ENCODE data around the gene SCNN1G.

The SCNN1G gene

GRCh38 chr16:23256440-23256839 is 73.9 kb downstream of the SCNN1G start:
- no peak for DNase-seq

DNA sequence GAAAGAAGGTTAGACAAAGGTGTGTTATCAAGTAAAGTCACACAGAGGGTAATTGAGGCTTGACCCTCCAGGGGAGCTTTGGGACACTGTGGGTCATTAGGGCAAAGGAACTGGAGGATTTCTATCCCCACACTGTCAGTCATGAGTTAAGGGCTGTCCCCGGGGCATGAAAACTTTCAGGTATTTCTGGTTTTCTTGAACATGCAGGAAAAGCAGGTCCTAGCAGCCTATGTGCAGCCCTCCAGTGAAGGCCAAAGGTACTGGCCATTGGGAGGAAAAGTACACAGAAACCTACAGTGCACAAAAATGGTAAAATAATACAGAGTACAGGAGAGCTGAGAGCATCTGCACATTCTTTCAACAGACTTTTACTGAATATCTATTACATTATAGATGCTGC is 75.1 kb downstream of the SCNN1G start:
- no peak for DNase-seq

- DNase-seq, result no peak
Measured at GRCh38 chr16:23258919-23259237, 76.3 kb downstream of the SCNN1G start.
